GM21528 (cell line): ENCODE results near the gene OR10V1.

Experiments
- ATAC-seq: cut with Tn5 transposase; IDR thresholded peaks from one replicate; pipeline ENCODE4 v1.9.1; 2021; ENCODE audit warnings: mild to moderate bottlenecking, moderate library complexity; ENCODE audit not compliant: unreplicated experiment, low FRiP score

The OR10V1 gene

GRCh38 chr11:59671471-59671870, 42.2 kb downstream of the OR10V1 start:
- ATAC-seq, result no peak

- peak; percentile 24 for ATAC-seq
These were observed 44.0 kb downstream of the OR10V1 start for GRCh38 chr11:59669611-59670009.

DNA sequence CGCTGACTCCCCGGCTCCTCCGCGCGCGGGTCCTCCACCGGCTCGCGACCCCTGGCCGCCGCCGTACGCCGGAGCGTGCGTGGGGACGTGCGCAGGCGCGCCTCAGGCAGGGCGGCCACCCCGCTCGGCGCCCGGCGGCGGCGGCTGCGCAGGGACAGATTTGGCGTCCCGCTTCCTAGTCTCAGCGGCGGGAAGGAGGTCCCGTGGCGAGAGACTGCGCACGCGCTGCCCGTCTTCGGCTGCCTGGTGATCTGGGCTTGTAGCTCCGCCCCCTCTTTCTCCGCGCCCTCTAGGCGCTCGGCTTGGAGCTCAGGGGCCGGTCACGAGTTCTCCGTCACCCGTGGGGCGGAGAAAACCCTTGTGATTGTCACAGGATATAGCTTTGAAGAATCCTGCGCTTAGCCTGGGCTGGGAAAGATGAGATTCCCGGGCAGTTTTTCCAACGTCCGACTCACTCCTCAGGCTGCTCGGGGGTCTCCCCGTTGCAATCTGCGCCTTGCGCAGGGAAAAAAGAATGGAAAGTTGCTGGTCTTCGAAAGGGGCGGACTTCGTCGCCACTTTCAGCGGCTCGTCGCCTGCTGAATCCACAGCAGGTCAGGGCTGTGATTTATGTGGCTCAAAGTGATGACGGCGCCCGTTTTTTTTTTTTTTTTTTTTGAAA, 44.6 kb downstream of the OR10V1 start, which contains the start of gene PATL1:
PATL1 (minus strand) TSS at position 88 of the 661 bp plus-strand sequence. CDS start 142 bp downstream, outside the sequence.
- peak; percentile 93 for ATAC-seq

DNA sequence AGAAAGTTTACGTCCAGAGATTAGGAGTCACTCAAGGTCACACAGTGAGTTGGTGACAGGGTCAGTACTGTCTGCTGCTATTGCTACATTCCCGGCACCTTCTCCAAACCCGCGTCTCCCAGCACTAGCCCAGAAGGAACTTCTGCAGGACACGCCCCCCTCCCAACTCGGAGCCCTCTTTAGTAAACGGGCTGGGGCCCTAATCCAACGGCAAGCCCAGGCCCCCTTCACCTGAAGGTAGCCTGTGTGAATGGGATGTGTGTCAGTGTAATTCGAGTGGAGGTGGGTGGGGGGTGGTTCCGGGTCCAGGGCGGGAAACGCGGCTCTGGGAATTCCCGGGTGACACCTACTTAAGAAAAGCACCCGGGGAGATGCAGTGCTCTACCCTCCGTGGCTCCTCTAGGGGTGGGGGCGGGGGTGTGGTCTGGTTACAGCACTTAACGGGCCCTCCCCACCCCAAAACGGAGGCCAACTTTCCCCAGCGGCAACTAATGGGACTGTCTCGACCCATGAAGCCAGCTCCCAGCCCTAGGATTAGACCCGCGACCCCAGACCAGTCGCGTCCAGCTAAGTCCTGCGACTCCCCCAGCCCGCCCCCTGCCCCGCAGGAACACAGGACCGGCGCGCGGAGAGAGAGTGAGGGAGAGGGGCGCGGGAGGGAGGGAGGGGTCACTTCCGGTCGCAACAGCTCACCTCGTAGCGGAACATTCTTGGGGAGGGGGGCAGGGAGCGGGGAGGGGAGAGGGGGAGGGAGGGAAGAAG, 45.3 kb downstream of the OR10V1 start:
- peak; percentile 34 for ATAC-seq

DNA sequence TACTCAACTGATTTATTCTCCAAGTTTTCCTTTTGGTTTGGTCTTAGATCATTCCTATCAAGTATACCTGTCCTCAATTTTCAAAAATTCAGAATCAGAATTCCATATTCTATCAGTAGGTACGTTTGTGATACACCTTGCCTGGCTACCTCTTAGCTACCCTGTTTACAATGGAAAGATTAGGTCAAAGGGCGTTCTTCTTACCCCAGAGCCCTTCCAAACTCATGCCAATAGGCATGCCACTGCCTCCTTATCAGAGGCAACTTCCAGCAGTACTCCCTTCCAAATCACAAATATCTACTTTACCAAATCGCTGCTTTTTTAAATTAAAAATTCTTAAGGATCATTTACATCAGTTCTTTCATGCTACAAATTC, 45.8 kb downstream of the OR10V1 start:
- ATAC-seq, result no peak

- ATAC-seq, result no peak
These were observed 46.7 kb downstream of the OR10V1 start for GRCh38 chr11:59666969-59667368.
